Measurements from ENCODE around the gene ACAP3. TPM values are rescaled to one million over a fixed set of nuclear protein-coding genes. Genes with fewer than 3 reads are reported as not detected.

ACAP3 gene
- total RNA-seq, 1 experiment from 2014 or later: 30.7 TPM

- ChIA-PET POLR2A (no interaction called here), CTCF (no interaction called here)
- TF ChIP-seq POLR2AphosphoS5 (IDR thresholded peaks at IDR 0.05; ENCODE audit: low read depth, low read length) (0 out of 2 replicates have a peak, but pooled peaks have one; percentile 30), TCF7L2 (IDR thresholded peaks at IDR 0.05; ENCODE audit: low read depth, low read length) (no peak), SIN3A (IDR thresholded peaks at IDR 0.05; ENCODE audit: borderline replicate concordance, insufficient read depth, low read depth, low read length) (no peak)
- TF ChIP-seq, protein P1, sequence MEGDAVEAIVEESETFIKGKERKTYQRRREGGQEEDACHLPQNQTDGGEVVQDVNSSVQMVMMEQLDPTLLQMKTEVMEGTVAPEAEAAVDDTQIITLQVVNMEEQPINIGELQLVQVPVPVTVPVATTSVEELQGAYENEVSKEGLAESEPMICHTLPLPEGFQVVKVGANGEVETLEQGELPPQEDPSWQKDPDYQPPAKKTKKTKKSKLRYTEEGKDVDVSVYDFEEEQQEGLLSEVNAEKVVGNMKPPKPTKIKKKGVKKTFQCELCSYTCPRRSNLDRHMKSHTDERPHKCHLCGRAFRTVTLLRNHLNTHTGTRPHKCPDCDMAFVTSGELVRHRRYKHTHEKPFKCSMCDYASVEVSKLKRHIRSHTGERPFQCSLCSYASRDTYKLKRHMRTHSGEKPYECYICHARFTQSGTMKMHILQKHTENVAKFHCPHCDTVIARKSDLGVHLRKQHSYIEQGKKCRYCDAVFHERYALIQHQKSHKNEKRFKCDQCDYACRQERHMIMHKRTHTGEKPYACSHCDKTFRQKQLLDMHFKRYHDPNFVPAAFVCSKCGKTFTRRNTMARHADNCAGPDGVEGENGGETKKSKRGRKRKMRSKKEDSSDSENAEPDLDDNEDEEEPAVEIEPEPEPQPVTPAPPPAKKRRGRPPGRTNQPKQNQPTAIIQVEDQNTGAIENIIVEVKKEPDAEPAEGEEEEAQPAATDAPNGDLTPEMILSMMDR (IDR thresholded peaks at IDR 0.05): no peak
- no peak overlapping the region for H3K27ac ChIP-seq (ENCODE audit: low read length)
- intact Hi-C loops (cut with micrococcal nuclease; ENCODE audit: unreplicated experiment) (no loop called here), in situ Hi-C loops (cut with HindIII; ENCODE audit: low pct_unique_long_range_greater_than_20kb, low sequenced_read_pairs) (no loop called here)
- no TSS peak for BruUV-seq (replicated peaks)
- ATAC-seq (no peak), DNase-seq (ENCODE audit: low read depth, low spot score) (no peak)
- no peaks in the 10 kb centered on the region; the same call in none of the 2 replicates for H3K36me3 ChIP-seq (ENCODE audit: control insufficient read depth, insufficient read depth, low read length)
- no peaks in the 10 kb centered on the region for H3K9me3 ChIP-seq (ENCODE audit: control insufficient read depth, insufficient read depth, low read depth, low read length)
- H3K27me3 ChIP-seq (ENCODE audit: control insufficient read depth, insufficient read depth, low read length): no peaks in the 10 kb centered on the region
- no peak overlapping the region for H3K4me3 ChIP-seq (ENCODE audit: low read depth in 2 of 2, low read length in 2 of 2)
- H3K4me1 ChIP-seq (ENCODE audit: control insufficient read depth, insufficient read depth, low read length): peaks cover 21% of the 10 kb centered on the region
Observed at GRCh38 chr1:1315435-1315954, 7.8 kb upstream of the ACAP3 start.

DNA sequence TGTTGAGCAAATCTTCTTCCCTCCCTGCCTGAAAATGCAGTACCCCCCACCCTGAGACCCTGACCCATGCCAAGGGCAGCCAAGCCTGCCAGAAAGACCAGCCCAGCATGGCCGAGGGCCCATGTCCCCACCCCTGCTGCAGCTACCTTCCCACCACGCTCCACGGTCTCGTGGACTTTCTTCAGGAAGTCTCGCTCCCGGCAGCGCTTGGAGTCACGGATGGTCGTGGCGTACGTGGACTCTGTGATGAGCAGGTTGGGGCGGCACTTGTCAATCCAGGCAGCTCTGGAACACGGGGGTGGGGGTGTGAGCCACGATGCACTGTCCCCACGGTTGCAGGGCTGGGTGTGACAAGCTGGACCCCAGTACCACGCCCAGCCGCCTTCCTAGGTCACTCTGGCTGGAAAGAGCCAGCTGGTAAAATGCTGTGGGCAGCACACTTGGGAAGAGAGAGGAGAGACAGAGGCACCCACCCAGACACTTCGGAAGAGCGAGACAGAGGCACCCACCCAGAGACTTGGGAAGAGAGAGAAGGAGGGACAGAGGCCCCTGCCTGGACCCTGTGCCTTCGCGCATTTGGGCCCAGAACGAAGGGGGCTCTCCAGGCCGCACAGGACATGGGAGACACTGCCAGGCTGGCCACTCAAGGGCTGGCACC, 7.1 kb upstream of the ACAP3 start:
- DNase-seq (ENCODE audit: low read depth, low spot score): no peak
- Histone ChIP-seq H3K27me3 (ENCODE audit: control insufficient read depth, insufficient read depth, low read length) (no peaks in the 10 kb centered on the region), H3K4me3 (ENCODE audit: low read depth in 2 of 2, low read length in 2 of 2) (no peak overlapping the region), H3K4me1 (ENCODE audit: control insufficient read depth, insufficient read depth, low read length) (peaks cover 25% of the 10 kb centered on the region), H3K36me3 (ENCODE audit: control insufficient read depth, insufficient read depth, low read length) (no peaks in the 10 kb centered on the region; the same call in none of the 2 replicates), H3K9me3 (ENCODE audit: control insufficient read depth, insufficient read depth, low read depth, low read length) (no peaks in the 10 kb centered on the region), H3K27ac (ENCODE audit: low read length) (no peak overlapping the region)
- intact Hi-C loops (cut with micrococcal nuclease; ENCODE audit: unreplicated experiment): no loop called here
- in situ Hi-C loops (cut with HindIII; ENCODE audit: low pct_unique_long_range_greater_than_20kb, low sequenced_read_pairs): no loop called here
- TF ChIP-seq SIN3A (IDR thresholded peaks at IDR 0.05; ENCODE audit: borderline replicate concordance, insufficient read depth, low read depth, low read length): no peak
- no peak for TF ChIP-seq POLR2AphosphoS5 (IDR thresholded peaks at IDR 0.05; ENCODE audit: low read depth, low read length)
- TF ChIP-seq, protein P2, sequence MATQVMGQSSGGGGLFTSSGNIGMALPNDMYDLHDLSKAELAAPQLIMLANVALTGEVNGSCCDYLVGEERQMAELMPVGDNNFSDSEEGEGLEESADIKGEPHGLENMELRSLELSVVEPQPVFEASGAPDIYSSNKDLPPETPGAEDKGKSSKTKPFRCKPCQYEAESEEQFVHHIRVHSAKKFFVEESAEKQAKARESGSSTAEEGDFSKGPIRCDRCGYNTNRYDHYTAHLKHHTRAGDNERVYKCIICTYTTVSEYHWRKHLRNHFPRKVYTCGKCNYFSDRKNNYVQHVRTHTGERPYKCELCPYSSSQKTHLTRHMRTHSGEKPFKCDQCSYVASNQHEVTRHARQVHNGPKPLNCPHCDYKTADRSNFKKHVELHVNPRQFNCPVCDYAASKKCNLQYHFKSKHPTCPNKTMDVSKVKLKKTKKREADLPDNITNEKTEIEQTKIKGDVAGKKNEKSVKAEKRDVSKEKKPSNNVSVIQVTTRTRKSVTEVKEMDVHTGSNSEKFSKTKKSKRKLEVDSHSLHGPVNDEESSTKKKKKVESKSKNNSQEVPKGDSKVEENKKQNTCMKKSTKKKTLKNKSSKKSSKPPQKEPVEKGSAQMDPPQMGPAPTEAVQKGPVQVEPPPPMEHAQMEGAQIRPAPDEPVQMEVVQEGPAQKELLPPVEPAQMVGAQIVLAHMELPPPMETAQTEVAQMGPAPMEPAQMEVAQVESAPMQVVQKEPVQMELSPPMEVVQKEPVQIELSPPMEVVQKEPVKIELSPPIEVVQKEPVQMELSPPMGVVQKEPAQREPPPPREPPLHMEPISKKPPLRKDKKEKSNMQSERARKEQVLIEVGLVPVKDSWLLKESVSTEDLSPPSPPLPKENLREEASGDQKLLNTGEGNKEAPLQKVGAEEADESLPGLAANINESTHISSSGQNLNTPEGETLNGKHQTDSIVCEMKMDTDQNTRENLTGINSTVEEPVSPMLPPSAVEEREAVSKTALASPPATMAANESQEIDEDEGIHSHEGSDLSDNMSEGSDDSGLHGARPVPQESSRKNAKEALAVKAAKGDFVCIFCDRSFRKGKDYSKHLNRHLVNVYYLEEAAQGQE (IDR thresholded peaks at IDR 0.05; ENCODE audit: insufficient read depth in 1 of 2, low read depth in 2 of 2, low read length in 1 of 2): no peak
- TF ChIP-seq, protein P1 (IDR thresholded peaks at IDR 0.05): no peak
- no peak for TF ChIP-seq TCF7L2 (IDR thresholded peaks at IDR 0.05; ENCODE audit: low read depth, low read length)
- no peak for ATAC-seq
- ChIA-PET CTCF (no interaction called here), POLR2A (no interaction called here)
- BruUV-seq (replicated peaks): no TSS peak

Data from Panc1 (cell line).